ENCODE measurements around the gene CNKSR1. TPM values are rescaled to one million over a fixed set of nuclear protein-coding genes. Genes with fewer than 3 reads are reported as not detected.

CNKSR1 gene
- total and polyA plus RNA-seq, 2 of the 4 experiments (the other 2 are of a cell fraction): 0.43 TPM; not detected in 1

DNA sequence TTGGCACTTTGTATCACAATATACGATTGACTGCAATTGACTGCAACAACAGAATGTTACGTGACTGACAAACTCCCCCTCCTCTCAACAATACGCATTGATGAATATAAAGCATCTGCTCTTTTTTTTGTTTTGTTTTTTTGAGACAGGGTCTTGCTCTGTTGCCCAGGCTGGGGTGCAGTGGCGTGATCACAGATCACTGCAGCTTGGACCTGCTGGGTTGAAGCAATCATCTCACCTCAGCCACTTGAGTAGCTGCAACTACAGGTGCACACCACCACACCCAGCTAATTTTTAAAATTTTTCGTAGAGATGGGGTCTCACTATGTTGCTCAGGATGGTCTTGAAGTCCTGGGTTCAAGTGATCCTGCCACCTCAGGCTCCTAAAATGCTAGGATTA lies 35.4 kb downstream of the CNKSR1 start:
- Histone ChIP-seq H4K8ac (ENCODE audit: low read depth in 2 of 2, low read length in 2 of 2) (no peak overlapping the region), H2BK5ac (ENCODE audit: low read depth, low read length, poor library complexity, severe bottlenecking) (no peak overlapping the region), H2BK15ac (ENCODE audit: low read depth, low read length) (no peak overlapping the region), H3K27me3 (ENCODE audit: control insufficient read depth, insufficient read depth, low read length) (peaks cover 38% of the 10 kb centered on the region), H3K14ac (replicated peaks; ENCODE audit: low read depth, low read length) (no peak overlapping the region), H2BK120ac (ENCODE audit: low read depth, low read length) (no peak overlapping the region), H2AK5ac (ENCODE audit: low read depth, low read length) (no peak overlapping the region), H3K9me1 (ENCODE audit: insufficient read depth, low read length) (no peaks in the 10 kb centered on the region), H4K20me1 (ENCODE audit: insufficient read depth, low read length) (no peaks in the 10 kb centered on the region), H3K9me3 (ENCODE audit: control insufficient read depth, insufficient read depth, low read length) (no peaks in the 10 kb centered on the region), H3K36me3 (ENCODE audit: control insufficient read depth, insufficient read depth, low read length) (no peaks in the 10 kb centered on the region), H3K79me1 (ENCODE audit: low read depth in 1 of 2, low read length in 2 of 2) (no peaks in the 10 kb centered on the region), H3K4me3 (ENCODE audit: insufficient read depth, low read depth, low read length) (no peak overlapping the region), H4K5ac (ENCODE audit: low read depth, low read length) (no peak overlapping the region), H3K9ac (ENCODE audit: low read depth, low read length) (no peak overlapping the region), H3K4ac (ENCODE audit: low read depth, low read length) (no peak overlapping the region), H3K4me2 (ENCODE audit: low read depth, low read length) (no peak overlapping the region), H2AK9ac (replicated peaks; ENCODE audit: low read depth, low read length, poor library complexity) (no peak overlapping the region), H2AFZ (replicated peaks; ENCODE audit: low read length, poor library complexity) (no peak overlapping the region), H2BK20ac (ENCODE audit: low read depth, low read length) (no peak overlapping the region), H3K4me1 (ENCODE audit: control insufficient read depth, insufficient read depth, low read length) (no peaks in the 10 kb centered on the region), H3K27ac (ENCODE audit: insufficient read depth, low read length) (no peak overlapping the region), H3K18ac (ENCODE audit: low read depth, low read length) (no peak overlapping the region), H4K91ac (ENCODE audit: insufficient read depth, low read depth, low read length) (no peak overlapping the region), H3K23ac (ENCODE audit: low read depth, low read length) (no peak overlapping the region), H3K56ac (ENCODE audit: extremely low read depth, insufficient read depth, low read length) (no peak overlapping the region)
- TF ChIP-seq BHLHE40 (IDR thresholded peaks at IDR 0.05; ENCODE audit: low read depth, low read length) (no peak), RCOR1 (IDR thresholded peaks at IDR 0.05; ENCODE audit: insufficient replicate concordance, low read length) (no peak), RFX5 (IDR thresholded peaks at IDR 0.05; ENCODE audit: low read depth, low read length) (no peak), POLR2A (IDR thresholded peaks at IDR 0.05; ENCODE audit: low read depth, low read length) (no peak)
- TF ChIP-seq, protein P1, sequence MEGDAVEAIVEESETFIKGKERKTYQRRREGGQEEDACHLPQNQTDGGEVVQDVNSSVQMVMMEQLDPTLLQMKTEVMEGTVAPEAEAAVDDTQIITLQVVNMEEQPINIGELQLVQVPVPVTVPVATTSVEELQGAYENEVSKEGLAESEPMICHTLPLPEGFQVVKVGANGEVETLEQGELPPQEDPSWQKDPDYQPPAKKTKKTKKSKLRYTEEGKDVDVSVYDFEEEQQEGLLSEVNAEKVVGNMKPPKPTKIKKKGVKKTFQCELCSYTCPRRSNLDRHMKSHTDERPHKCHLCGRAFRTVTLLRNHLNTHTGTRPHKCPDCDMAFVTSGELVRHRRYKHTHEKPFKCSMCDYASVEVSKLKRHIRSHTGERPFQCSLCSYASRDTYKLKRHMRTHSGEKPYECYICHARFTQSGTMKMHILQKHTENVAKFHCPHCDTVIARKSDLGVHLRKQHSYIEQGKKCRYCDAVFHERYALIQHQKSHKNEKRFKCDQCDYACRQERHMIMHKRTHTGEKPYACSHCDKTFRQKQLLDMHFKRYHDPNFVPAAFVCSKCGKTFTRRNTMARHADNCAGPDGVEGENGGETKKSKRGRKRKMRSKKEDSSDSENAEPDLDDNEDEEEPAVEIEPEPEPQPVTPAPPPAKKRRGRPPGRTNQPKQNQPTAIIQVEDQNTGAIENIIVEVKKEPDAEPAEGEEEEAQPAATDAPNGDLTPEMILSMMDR (conservative IDR thresholded peaks at IDR 0.05; ENCODE audit: low read depth, low read length): no peak
- TF ChIP-seq, protein P2, sequence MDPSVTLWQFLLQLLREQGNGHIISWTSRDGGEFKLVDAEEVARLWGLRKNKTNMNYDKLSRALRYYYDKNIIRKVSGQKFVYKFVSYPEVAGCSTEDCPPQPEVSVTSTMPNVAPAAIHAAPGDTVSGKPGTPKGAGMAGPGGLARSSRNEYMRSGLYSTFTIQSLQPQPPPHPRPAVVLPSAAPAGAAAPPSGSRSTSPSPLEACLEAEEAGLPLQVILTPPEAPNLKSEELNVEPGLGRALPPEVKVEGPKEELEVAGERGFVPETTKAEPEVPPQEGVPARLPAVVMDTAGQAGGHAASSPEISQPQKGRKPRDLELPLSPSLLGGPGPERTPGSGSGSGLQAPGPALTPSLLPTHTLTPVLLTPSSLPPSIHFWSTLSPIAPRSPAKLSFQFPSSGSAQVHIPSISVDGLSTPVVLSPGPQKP (IDR thresholded peaks at IDR 0.05; ENCODE audit: borderline replicate concordance, low read depth, low read length): no peak
- CTCF ChIA-PET: interaction anchor here (1.0 kb wide), 2 partner anchors 10 to 21 kb away, joined by 3 to 7 read pairs; partner anchors contain the start of gene CEP85
- BruUV-seq (replicated peaks): no TSS peak
- DNase-seq (no peak), ATAC-seq (ENCODE audit: low read depth) (no peak)
- dilution Hi-C loops (cut with HindIII; ENCODE audit: low sequenced_read_pairs, unreplicated experiment) (no loop called here), in situ Hi-C loops (cut with MboI; ENCODE audit: low sequenced_read_pairs) (no loop called here), intact Hi-C loops (cut with micrococcal nuclease) (no loop called here)
- WGBS, 2 experiments (ENCODE audit: extremely low coverage in 2 of 2, insufficient read length in 1 of 2): no CpG with 5 or more reads among the region's 5 CpGs
- POLR2A ChIA-PET (ENCODE audit: unreplicated experiment): no interaction called here

Data from IMR-90 (cell line).